ENCODE measurements around the gene RBM15B. TPM values are rescaled to one million over a fixed set of nuclear protein-coding genes. Genes with fewer than 3 reads are reported as not detected.
A peak's percentile ranks its signal among the peaks of the same experiment; 100 is the strongest.

The RBM15B gene
- total and polyA plus RNA-seq, 9 of the 15 experiments (the other 6 are each of a cell fraction or from before 2014, with no cell fraction given), result 1.8 to 21.0 (median 10.5) TPM

DNA sequence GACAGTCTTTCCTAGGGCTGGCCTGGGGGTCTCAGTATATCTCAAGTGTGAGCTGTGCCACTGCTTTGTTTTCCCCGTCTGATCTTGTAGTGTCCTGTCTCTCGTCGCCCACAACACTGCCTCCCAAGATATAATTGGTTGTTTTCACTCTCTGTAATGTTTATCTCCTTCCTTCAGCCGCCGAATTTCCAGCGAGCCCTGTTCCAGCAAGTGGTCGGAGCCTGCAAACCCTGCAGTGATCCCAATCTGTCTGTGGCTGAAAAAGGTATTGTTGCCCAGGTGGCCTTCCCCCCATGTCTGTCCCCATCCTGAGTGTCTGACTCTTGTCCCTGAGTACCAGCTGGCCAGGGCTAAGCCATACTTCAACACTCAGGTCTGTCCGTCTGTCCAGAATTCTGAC lies 15.5 kb upstream of the RBM15B start:
- no peak overlapping the region for H3K9ac ChIP-seq (ENCODE audit: insufficient read depth in 1 of 2, low read depth in 2 of 2, low read length in 2 of 2)
- FAIRE-seq (no peak), ATAC-seq (no peak), DNase-seq (ENCODE audit: extremely low read depth in 1 of 4, low spot score in 3 of 4) (peak in 1 of 4 experiments; percentile 12)
- BruUV-seq (replicated peaks), result no TSS peak
- no peaks in the 10 kb centered on the region for H3K9me3 ChIP-seq (replicated peaks; ENCODE audit: control insufficient read depth, insufficient read depth, low read depth, low read length)
- no peaks in the 10 kb centered on the region for H3K36me3 ChIP-seq (ENCODE audit: control insufficient read depth, insufficient read depth, low read length)
- H4K20me1 ChIP-seq (replicated peaks; ENCODE audit: control insufficient read depth, insufficient read depth, low read length), result no peaks in the 10 kb centered on the region
- no peak for TF ChIP-seq ZBTB17 (CRISPR knock-in tag; IDR thresholded peaks at IDR 0.05)
- TF ChIP-seq ZNF77 (CRISPR knock-in tag; IDR thresholded peaks at IDR 0.05), result no peak
- no peak for TF ChIP-seq SREBF2 (CRISPR knock-in tag; IDR thresholded peaks at IDR 0.05)
- no peak for TF ChIP-seq POLR2G (IDR thresholded peaks at IDR 0.05; ENCODE audit: low read depth, low read length)
- no peak for TF ChIP-seq KLF6 (CRISPR knock-in tag; IDR thresholded peaks at IDR 0.05; ENCODE audit: borderline replicate concordance)
- no peak for TF ChIP-seq PTBP1 (IDR thresholded peaks at IDR 0.05; ENCODE audit: low read depth, low read length)
- TF ChIP-seq ZBTB11 (CRISPR knock-in tag; IDR thresholded peaks at IDR 0.05), result no peak
- TF ChIP-seq ZNF699 (CRISPR knock-in tag; IDR thresholded peaks at IDR 0.05; ENCODE audit: insufficient replicate concordance), result no peak
- TF ChIP-seq MEF2A (IDR thresholded peaks at IDR 0.05; ENCODE audit: control insufficient read depth, low read depth, low read length), result no peak
- TF ChIP-seq TCFL5 (CRISPR knock-in tag; conservative IDR thresholded peaks at IDR 0.05), result no peak
- H3K9me1 ChIP-seq (ENCODE audit: control insufficient read depth, insufficient read depth, low read length), result no peaks in the 10 kb centered on the region
- in situ Hi-C loops (cut with MboI) (loop anchor here (5.0 to 10.0 kb wide), 2 partner anchors 271 to 758 kb away; partner anchors contain the start of gene MAPKAPK3), intact Hi-C loops (cut with micrococcal nuclease) (loop anchor here (10.0 kb wide), 1 partner anchor 701 kb away; the partner anchor contains the start of gene DOCK3)
- no peak overlapping the region for H3K27ac ChIP-seq (ENCODE audit: extremely low read depth, low read depth, low read length)
- 2% methylated on average over 8 of the region's 8 CpGs for WGBS (ENCODE audit: insufficient coverage, low coverage, missing lambda C conversion rate)
- ChIA-PET POLR2A (no interaction called here), CTCF (ENCODE audit: low intra/inter-chr PET ratio) (no interaction called here)
- no peaks in the 10 kb centered on the region for H3K79me2 ChIP-seq (ENCODE audit: control insufficient read depth, insufficient read depth, low read length)
- H3K4me1 ChIP-seq (replicated peaks in 1 of 2; ENCODE audit: control insufficient read depth in 2 of 2, insufficient read depth in 2 of 2, low read length in 2 of 2), result no peaks in the 10 kb centered on the region; a peak in 2 of 5 replicates
- no peak overlapping the region for H3K4me2 ChIP-seq (ENCODE audit: insufficient read depth, low read length)
- no peak overlapping the region for H3K4me3 ChIP-seq
- peaks cover 13 to 57% of the 10 kb centered on the region in 2 experiments for H3K27me3 ChIP-seq (ENCODE audit: control insufficient read depth in 2 of 2, insufficient read depth in 2 of 2, low read length in 2 of 2)
- no peak overlapping the region for H2AFZ ChIP-seq (ENCODE audit: low read depth, low read length)

All from K562 (cell line).